K562 (cell line): ENCODE data around the gene KLHL30. TPM values are rescaled to one million over a fixed set of nuclear protein-coding genes. Genes with fewer than 3 reads are reported as not detected.

Experiments
- ATAC-seq: fragments of 200-7000 bp; cut with Tn5 transposase; 3 replicates; pipeline ENCODE4 v1.9.1; 2020; ENCODE audit warnings: moderate library complexity
- BruUV-seq: library from RNA; stranded (reverse); fragments of 400-500 nt; replicated peaks from 2 replicates; lab custom pipeline; 2021; lab: Mats Ljungman, UMichigan
- CTCF ChIA-PET: fragments of 300-600 bp; formaldehyde crosslinking; extraction: SDS; loops from one replicate; lab custom pipeline; 2021; ENCODE audit warnings: low intra/inter-chr PET ratio; lab: Yijun Ruan, JAX
- POLR2A ChIA-PET: fragments of 300-600, 350-650 bp; sonication (Branson Sonifier 250); formaldehyde crosslinking; extraction: SDS; loops from one replicate; lab custom pipeline; 2021; ENCODE audit warnings: antibody characterized with exemption, inconsistent platforms; lab: Yijun Ruan, JAX
- DNase-seq, 4 experiments: peaks; one replicate each; pipeline versions ENCODE4 v3.0.0 to v3.0.0-alpha.2; 2011 to 2018; ENCODE audit warnings: low spot score in 3 of 4, mixed read lengths in 3 of 4; ENCODE audit errors: extremely low read depth in 1 of 4
- FAIRE-seq: peaks from 2 replicates; lab custom pipeline; 2011; peaks lifted over from hg19 to GRCh38; lab: Jason Lieb, UNC
- H2AFZ ChIP-seq: 2 replicates; pipeline ENCODE4 v1.6.0; 2011; ENCODE audit warnings: low read depth, low read length, control low read depth, inconsistent platforms
- H3K27ac ChIP-seq: fragments of 200-600 bp; 3 replicates; pipeline ENCODE4 v1.8.0; 2011; ENCODE audit warnings: low read depth, mild to moderate bottlenecking, control low read depth, inconsistent platforms, low read length, moderate library complexity, mixed read lengths; ENCODE audit errors: extremely low read depth
- H3K27me3 ChIP-seq, 2 experiments: fragments of 300-600 bp in 1 of 2; 2 replicates in 1 of 2; 3 replicates in 1 of 2; pipeline versions ENCODE4 v1.6.0 to v1.8.0; 2011; ENCODE audit warnings: inconsistent platforms in 2 of 2, low read length in 2 of 2, mild to moderate bottlenecking in 1 of 2, mixed read lengths in 1 of 2, moderate library complexity in 1 of 2; ENCODE audit not compliant: control insufficient read depth in 2 of 2, insufficient read depth in 2 of 2
- H3K36me3 ChIP-seq: fragments of 300-600 bp; 3 replicates; pipeline ENCODE4 v1.8.0; 2011; ENCODE audit warnings: mild to moderate bottlenecking, low read length, inconsistent platforms; ENCODE audit not compliant: control insufficient read depth, insufficient read depth
- H3K4me1 ChIP-seq, 2 experiments: fragments of 200-600 bp in 1 of 2; replicated peaks in 1 of 2; 2 replicates in 1 of 2; 3 replicates in 1 of 2; pipeline versions ENCODE4 v1.5.1 to v1.8.0; 2011; ENCODE audit warnings: inconsistent platforms in 2 of 2, low read length in 2 of 2, mild to moderate bottlenecking in 1 of 2, mixed read lengths in 1 of 2, moderate library complexity in 1 of 2; ENCODE audit not compliant: control insufficient read depth in 2 of 2, insufficient read depth in 2 of 2
- H3K4me2 ChIP-seq: 2 replicates; pipeline ENCODE4 v1.6.1; 2011; ENCODE audit warnings: low read length, control low read depth, inconsistent platforms, mixed read lengths; ENCODE audit not compliant: insufficient read depth
- H3K4me3 ChIP-seq: fragments of 200-600 bp; sonication (generic), shearing (Covaris generic); 2 replicates; pipeline ENCODE4 v1.5.1; 2016; ENCODE audit warnings: control low read depth, inconsistent platforms
- H3K79me2 ChIP-seq: fragments of 200-600 bp; 3 replicates; pipeline ENCODE4 v1.8.0; 2011; ENCODE audit warnings: low read length, inconsistent platforms; ENCODE audit not compliant: control insufficient read depth, insufficient read depth
- H3K9ac ChIP-seq, 2 experiments: 2 replicates each; pipeline versions ENCODE4 v1.6.0 to v1.6.1; 2011; ENCODE audit warnings: low read depth in 2 of 2, low read length in 2 of 2, control low read depth in 1 of 2, inconsistent platforms in 1 of 2, mild to moderate bottlenecking in 1 of 2, mixed read lengths in 1 of 2; ENCODE audit not compliant: insufficient read depth in 1 of 2
- H3K9me1 ChIP-seq: one replicate; pipeline ENCODE4 v1.6.0; 2011; ENCODE audit warnings: inconsistent platforms, mild to moderate bottlenecking, low read length, moderate library complexity; ENCODE audit not compliant: control insufficient read depth, insufficient read depth
- H3K9me3 ChIP-seq: replicated peaks from 2 replicates; pipeline ENCODE4 v1.5.1; 2011; ENCODE audit warnings: low read depth, low read length, inconsistent platforms; ENCODE audit not compliant: control insufficient read depth, insufficient read depth
- H4K20me1 ChIP-seq: replicated peaks from 2 replicates; pipeline ENCODE4 v1.6.1; 2011; ENCODE audit warnings: low read length, inconsistent platforms, mixed read lengths; ENCODE audit not compliant: control insufficient read depth, insufficient read depth
- CXXC5 ChIP-seq: fragments of 250-450 bp; sonication (Bioruptor Pico); IDR thresholded peaks from 2 replicates; pipeline ENCODE4 v1.8.0; 2022; ENCODE audit warnings: inconsistent platforms, mild to moderate bottlenecking, moderate library complexity
- HNRNPL ChIP-seq: fragments of 200-400 bp; formaldehyde crosslinking; IDR thresholded peaks from 2 replicates; pipeline ENCODE4 v1.6.1; 2017; ENCODE audit warnings: low read depth, mild to moderate bottlenecking, low read length
- NBN ChIP-seq: fragments of 450-650 bp; IDR thresholded peaks from 2 replicates; pipeline ENCODE4 v1.6.1; 2016; ENCODE audit warnings: low read depth, mild to moderate bottlenecking
- POLR2G ChIP-seq: fragments of 200-400 bp; formaldehyde crosslinking; IDR thresholded peaks from 2 replicates; pipeline ENCODE4 v1.6.1; 2017; ENCODE audit warnings: low read depth, mild to moderate bottlenecking, antibody characterized with exemption, low read length, moderate library complexity
- ZKSCAN1 ChIP-seq: fragments of 150-350 bp; IDR thresholded peaks from 2 replicates; pipeline ENCODE4 v1.6.1; 2016; ENCODE audit warnings: low read depth, low read length
- ZNF589 ChIP-seq: fragments of 200-800 bp; sonication (Bioruptor generic); IDR thresholded peaks from 2 replicates; pipeline ENCODE4 v1.6.1; 2016; ENCODE audit warnings: low read depth, missing genetic modification characterization, missing compliant biosample characterization
- WGBS: fragments of 100-300 bp; shearing (Covaris generic); methylation state at CpG from one replicate; pipeline ENCODE4 v1.1.6; 2016; ENCODE audit warnings: low coverage, mixed read lengths; ENCODE audit not compliant: insufficient coverage; ENCODE audit errors: missing lambda C conversion rate; 5-methylcytosine and 5-hydroxymethylcytosine counted together
- in situ Hi-C: fragments of 300-500 bp; cut with MboI; formaldehyde crosslinking; loops from 4 replicates; pipeline ENCODE4 v1.15.0; 2018; ENCODE audit warnings: inconsistent platforms, mixed read lengths
- intact Hi-C: fragments of 100-400 bp; cut with micrococcal nuclease; formaldehyde crosslinking; loops from 2 replicates; pipeline ENCODE4 v1.14.2; 2022
- polyA plus RNA-seq, 8 experiments: library from polyadenylated mRNA; depleted of rRNA in 4 of 8; stranded (reverse) in 5 of 8; unstranded in 3 of 8; fragments of >200 nt; fragmentation: Nextera tagmentation in 2 of 8; fragmentation: Illumina TruSeq in 1 of 8; extraction: Ambion mirVana in 2 of 8; extraction: Trizol in 1 of 8; gene quantifications; 2 replicates each; pipeline versions ENCODE4 v1.2.1 to v1.2.3, GENCODE V29; 2011 to 2014; ENCODE audit warnings: inconsistent platforms in 1 of 8, missing spikeins in 1 of 8
- total RNA-seq, 7 experiments: library from RNA; depleted of rRNA in 6 of 7; stranded (reverse); fragments of >200 nt in 6 of 7; fragmentation: Illumina TruSeq in 2 of 7; extraction: Trizol in 2 of 7; gene quantifications; 2 replicates each; pipeline versions ENCODE4 v1.2.1 to v1.2.3, GENCODE V29; 2011 to 2021; ENCODE audit warnings: low replicate concordance in 1 of 7
- TF ChIP-seq, protein P1 (sequence below): fragments of 450-650 bp; formaldehyde crosslinking; IDR thresholded peaks from 2 replicates; pipeline ENCODE4 v1.4.0; 2022; ENCODE audit warnings: mild to moderate bottlenecking, moderate library complexity

The KLHL30 gene
- total and polyA plus RNA-seq, 9 of the 15 experiments (the other 6 are each of a cell fraction or from before 2014, with no cell fraction given) = 0.04 TPM; not detected in 8

DNA sequence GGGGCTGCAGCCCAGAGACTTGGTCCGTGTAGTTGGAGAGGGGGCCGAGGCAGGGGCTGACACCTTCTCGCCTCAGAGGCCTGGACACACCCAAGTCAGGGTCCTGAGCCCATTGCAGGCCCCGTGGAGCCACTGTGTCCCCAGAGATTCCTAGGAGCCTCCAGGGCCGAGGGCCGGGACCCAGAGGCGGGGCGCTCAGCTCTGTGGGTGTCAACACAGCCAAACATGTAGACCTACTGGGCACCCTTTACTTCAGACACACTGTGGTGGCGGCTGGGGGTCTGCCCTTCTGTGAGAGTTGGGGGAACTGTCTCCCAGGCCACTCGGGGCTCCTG, 38.8 kb upstream of the KLHL30 start:
- no peaks in the 10 kb centered on the region for H3K27me3 ChIP-seq
- no peak overlapping the region for H3K4me2 ChIP-seq
- POLR2A ChIA-PET = interaction anchor here (1.9 kb wide), 1 partner anchor 9 kb away, joined by 8 read pairs; no protein-coding TSS in a partner anchor
- FAIRE-seq = no peak
- H3K4me1 ChIP-seq = peaks cover 6 to 44% of the 10 kb centered on the region in 2 experiments; a peak in 3 of 5 replicates
- TF ChIP-seq ZKSCAN1 = peak; percentile 31; the same call in 1 of the 2 replicates
- no peak for TF ChIP-seq NBN
- TF ChIP-seq ZNF589 (CRISPR knock-in tag) = no peak
- TF ChIP-seq, all 486 proteins: peak for 1
- 50% methylated on average over 2 of the region's 10 CpGs for WGBS
- Histone ChIP-seq H3K9me1 (peaks cover 3% of the 10 kb centered on the region), H3K36me3 (peaks cover 4% of the 10 kb centered on the region; the same call in 1 of the 3 replicates), H4K20me1 (no peaks in the 10 kb centered on the region), H3K9me3 (no peaks in the 10 kb centered on the region), H2AFZ (no peak overlapping the region), H3K27ac (no peak overlapping the region), H3K4me3 (no peak overlapping the region), H3K9ac (no peak overlapping the region), H3K79me2 (no peaks in the 10 kb centered on the region)
- intact Hi-C loops (no loop called here), in situ Hi-C loops (loop anchor here (10.0 kb wide), 1 partner anchor 245 kb away; the partner anchor contains the start of gene RAMP1)
- CTCF ChIA-PET = no interaction called here
- ATAC-seq (no peak), DNase-seq (no peak)
- BruUV-seq = no TSS peak

DNA sequence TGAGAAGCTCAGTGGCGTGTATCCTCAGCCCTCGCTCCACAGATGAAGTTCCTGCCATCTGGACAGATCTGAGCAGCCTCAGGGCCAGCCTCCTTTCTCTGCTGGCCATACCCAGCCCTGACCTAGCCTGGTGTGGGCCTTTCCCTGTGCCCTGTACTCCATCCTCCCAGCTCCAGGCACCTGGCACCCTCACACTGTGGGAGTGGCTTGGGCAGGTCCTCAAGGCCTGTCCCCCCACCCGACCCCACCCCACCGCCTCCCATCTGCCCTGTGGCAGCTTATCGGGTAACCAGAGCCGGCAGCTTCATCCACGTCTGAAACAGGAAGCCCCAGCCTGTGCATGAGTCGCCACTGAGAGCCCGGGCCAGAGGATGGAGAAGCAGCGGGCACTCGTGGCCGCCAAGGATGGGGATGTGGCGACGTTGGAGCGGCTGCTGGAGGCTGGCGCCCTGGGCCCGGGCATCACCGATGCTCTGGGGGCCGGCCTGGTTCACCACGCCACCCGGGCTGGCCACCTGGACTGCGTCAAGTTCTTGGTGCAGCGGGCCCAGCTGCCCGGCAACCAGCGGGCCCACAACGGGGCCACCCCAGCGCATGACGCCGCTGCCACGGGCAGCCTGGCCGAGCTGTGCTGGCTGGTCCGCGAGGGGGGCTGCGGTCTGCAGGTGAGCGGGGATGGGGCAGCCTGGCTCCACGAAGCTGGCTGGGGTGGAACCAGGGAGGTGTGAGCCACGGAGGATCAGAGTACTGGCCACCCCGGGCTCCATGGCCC, 38.2 kb upstream of the KLHL30 start, which contains the start of gene ESPNL:
Gene ESPNL, plus strand, starts transcription at position 292 of the 772 bp plus-strand sequence. Its CDS starts 80 bp downstream, at position 372.
- intact Hi-C loops = no loop called here
- in situ Hi-C loops = loop anchor here (10.0 kb wide), 1 partner anchor 245 kb away; the partner anchor contains the start of gene RAMP1

More for the DNA sequence above, 38.2 kb upstream of the KLHL30 start, which contains the start of gene ESPNL:
- TF ChIP-seq POLR2G (peak; percentile 66), CXXC5 (CRISPR knock-in tag) (no peak), HNRNPL (peak; percentile 62; the same call in 1 of the 2 replicates)
- TF ChIP-seq, protein P1, sequence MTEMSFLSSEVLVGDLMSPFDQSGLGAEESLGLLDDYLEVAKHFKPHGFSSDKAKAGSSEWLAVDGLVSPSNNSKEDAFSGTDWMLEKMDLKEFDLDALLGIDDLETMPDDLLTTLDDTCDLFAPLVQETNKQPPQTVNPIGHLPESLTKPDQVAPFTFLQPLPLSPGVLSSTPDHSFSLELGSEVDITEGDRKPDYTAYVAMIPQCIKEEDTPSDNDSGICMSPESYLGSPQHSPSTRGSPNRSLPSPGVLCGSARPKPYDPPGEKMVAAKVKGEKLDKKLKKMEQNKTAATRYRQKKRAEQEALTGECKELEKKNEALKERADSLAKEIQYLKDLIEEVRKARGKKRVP (CRISPR knock-in tag) = no peak
- Histone ChIP-seq H3K9ac (peak within 1 kb of the TSS in 1 of 2 experiments; percentile 26; a peak in 1 of 4 replicates), H4K20me1 (no peaks in the 10 kb centered on the region), H3K27me3 (no peaks in the 10 kb centered on the region), H3K9me3 (no peaks in the 10 kb centered on the region), H2AFZ (no peak within 1 kb of the TSS), H3K9me1 (peaks cover 3% of the 10 kb centered on the region), H3K27ac (no peak within 1 kb of the TSS), H3K79me2 (no peaks in the 10 kb centered on the region), H3K4me1 (peaks cover 6 to 44% of the 10 kb centered on the region in 2 experiments; a peak in 3 of 5 replicates), H3K4me3 (no peak within 1 kb of the TSS), H3K4me2 (no peak within 1 kb of the TSS), H3K36me3 (peaks cover 2% of the 10 kb centered on the region; the same call in 1 of the 3 replicates)
- WGBS = 72% methylated on average over 21 of the region's 38 CpGs
- CTCF ChIA-PET = no interaction called here
- ATAC-seq (no peak), FAIRE-seq (no peak), DNase-seq (peak; percentile 21 to 34 (median 28))
- no TSS peak for BruUV-seq
- POLR2A ChIA-PET = interaction anchor here (1.9 to 2.0 kb wide), 2 partner anchors 9 kb away, joined by 4 to 8 read pairs; no protein-coding TSS in a partner anchor
